Left renal pelvis (tissue), 4 donors: ENCODE measurements around the gene ARMC9. TPM values are rescaled to one million over a fixed set of nuclear protein-coding genes. Genes with fewer than 3 reads are reported as not detected.
"Not testable (repeated sequence)": the region's sequence is repeated elsewhere in the genome, so short reads cannot be mapped to it uniquely, and the experiment has no call there.

Experiments used
- DNase-seq, 4 donors: peaks; one replicate each; pipeline ENCODE4 v3.0.0-alpha.2; 2013; ENCODE audit warnings: low read depth in 4 of 4, low spot score in 3 of 4
- polyA plus RNA-seq, 4 donors: library from polyadenylated mRNA; unstranded; fragments of 120-200 nt; gene quantifications; one replicate each; pipeline ENCODE4 v1.2.1, GENCODE V29; 2013; ENCODE audit not compliant: insufficient read length in 4 of 4

ARMC9 gene, protein sequence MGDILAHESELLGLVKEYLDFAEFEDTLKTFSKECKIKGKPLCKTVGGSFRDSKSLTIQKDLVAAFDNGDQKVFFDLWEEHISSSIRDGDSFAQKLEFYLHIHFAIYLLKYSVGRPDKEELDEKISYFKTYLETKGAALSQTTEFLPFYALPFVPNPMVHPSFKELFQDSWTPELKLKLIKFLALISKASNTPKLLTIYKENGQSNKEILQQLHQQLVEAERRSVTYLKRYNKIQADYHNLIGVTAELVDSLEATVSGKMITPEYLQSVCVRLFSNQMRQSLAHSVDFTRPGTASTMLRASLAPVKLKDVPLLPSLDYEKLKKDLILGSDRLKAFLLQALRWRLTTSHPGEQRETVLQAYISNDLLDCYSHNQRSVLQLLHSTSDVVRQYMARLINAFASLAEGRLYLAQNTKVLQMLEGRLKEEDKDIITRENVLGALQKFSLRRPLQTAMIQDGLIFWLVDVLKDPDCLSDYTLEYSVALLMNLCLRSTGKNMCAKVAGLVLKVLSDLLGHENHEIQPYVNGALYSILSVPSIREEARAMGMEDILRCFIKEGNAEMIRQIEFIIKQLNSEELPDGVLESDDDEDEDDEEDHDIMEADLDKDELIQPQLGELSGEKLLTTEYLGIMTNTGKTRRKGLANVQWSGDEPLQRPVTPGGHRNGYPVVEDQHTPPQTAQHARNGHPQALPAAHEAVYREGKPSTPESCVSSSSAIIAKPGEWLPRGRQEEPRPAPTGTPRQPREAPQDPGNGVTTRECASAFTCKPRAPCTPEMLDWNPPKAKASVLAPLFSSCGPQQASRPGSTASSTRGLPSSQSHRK
- 10 to 100 TPM; 24.6 to 30.1 (median 27.1) TPM for polyA plus RNA-seq

DNA sequence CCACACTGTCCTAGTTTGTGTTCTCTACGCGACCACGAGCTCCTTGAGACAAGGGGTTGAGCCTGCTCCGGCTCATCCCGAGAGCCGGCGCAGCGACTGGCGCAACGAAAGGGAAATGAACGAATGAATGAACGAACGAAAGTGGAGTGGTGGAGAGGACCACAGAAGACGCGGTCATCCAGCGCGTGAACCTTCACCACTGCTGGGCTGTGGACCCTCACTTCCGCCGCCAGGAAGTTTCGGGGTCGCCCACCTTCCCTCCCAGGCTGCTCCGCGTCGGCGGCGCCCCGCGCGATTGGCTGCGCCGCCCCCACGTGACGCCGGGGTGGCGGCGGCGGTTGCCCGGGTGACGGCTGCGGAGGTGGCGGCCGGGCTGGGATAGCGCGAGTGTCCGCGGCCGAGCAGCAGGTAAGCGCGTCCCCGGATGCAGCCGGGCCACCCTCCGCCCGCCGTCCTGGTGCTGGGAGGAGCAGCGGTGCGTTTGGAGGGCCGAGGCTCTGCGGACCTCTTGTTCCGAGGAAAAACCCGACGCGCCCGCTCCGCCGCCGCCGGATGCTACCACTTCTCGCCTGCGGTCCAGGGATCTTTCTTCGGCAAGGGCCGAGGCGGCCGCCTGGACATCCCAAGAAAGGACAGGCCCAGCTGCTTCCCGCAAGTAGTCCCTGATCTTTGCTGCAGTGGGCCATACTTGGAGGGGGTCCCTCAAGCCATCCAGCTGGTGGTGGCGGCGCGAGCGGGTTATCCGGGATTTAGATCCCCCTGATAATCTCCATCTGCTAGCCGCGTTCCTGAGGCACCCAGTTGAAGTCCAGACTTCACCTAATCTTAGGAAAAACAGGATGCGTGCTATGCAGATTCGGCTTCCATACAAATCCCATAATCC, at the start of gene ARMC9:
ARMC9 (plus strand) TSS at position 341 of the 883 bp plus-strand sequence. CDS start 7,608 bp downstream, outside the sequence.
- DNase-seq = peak in 3 of 4 donors; percentile 67 to 75 (median 71)

DNA sequence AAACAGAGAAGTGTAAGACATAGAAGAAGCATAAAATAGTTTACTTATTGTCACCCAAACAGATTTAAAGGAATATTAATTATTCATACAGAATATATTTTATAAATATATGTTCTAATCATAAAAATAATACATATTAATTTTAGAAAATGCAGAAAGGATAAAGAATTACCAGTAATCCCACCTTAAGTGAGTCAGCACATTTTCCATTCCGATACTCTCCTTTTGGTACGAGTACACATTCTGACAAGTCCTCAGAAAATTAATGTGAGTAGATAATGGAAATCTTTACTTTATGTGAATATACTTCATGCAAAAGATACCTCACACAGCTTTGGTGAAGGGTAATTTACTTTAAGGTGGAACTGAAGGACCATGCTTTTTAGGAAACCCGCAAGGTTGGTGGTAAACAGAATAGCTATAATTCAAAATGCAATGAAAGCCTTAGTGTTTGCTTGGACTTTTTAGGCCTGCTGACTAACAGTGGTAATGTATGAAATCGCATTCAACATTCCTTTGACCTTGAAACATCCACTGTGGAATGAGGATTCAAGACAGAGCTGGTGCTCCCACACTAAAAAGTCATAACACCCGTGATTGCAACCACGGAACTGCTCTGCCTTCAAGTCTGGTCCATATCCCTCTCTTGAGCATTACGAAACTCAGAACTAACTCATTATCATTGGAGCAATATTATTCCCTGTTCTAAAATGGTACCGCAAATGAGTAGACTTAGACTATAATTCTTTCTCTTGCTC, 45.5 kb upstream of the ARMC9 start:
- DNase-seq = no peak

DNA sequence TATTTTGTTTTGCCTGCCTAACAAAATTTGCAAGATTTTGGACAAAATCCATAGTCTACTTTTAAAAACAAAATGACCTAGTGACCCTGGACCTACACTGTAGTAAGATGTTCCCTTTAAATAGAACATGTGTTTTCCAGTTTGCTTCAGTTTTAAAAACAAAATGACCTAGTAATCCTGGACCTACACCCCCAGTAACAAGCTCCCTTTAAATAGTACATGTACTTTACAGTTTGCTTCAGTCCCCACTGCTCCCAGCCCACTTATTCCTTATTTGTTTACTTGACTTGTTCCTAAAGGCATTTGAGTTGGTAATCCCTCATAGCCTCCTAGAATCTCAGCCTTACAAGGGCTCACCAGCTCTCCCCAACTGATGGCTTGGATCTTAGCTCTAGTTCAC, 39.1 kb upstream of the ARMC9 start:
- DNase-seq = no peak

DNA sequence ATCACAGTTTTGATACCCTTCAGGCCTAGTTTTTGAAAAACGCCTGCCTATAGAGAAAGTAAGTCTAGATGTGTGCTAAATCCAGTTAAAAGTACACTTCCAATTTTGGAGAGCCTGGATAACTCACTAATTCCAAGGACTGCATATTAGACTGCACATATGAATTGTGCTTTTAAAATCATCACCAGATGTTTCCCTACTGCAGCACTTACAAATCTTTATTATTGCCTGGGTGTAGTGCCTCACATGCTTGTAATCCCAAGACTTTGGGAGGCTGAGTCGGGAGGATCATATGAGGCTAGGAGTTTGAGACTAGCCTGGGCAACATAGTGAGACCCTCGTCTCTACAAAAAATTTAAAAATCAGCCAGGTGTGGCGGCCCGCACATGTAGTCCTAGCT, 37.7 kb upstream of the ARMC9 start:
- DNase-seq = no peak

DNA sequence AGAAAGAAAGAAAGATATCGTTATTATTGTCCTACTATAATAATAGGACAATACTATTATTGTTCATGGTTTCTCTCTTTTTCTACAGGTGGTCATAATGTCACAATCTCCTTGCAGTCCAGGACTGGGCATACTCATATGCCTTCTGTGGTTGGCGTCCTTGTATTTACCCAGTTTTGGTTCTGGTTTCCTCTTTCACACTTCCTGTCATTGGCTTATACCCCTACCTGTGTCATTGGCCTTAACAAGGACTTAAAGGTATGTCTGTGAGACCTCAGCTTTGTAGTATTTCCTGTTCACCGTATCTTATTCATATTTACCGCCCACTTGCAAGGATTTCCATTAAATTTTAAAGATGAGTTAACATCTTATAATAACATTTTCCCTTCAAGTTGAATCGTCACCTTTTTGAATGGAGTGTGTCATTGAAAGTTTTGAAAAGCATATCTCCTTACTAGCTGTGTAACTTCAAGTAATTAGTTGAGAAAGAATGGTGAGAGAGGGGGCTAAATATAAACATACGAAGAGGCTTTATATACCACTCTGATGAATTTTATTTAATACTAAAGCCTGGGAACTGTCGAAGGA, 37.1 kb upstream of the ARMC9 start:
- no peak for DNase-seq

DNA sequence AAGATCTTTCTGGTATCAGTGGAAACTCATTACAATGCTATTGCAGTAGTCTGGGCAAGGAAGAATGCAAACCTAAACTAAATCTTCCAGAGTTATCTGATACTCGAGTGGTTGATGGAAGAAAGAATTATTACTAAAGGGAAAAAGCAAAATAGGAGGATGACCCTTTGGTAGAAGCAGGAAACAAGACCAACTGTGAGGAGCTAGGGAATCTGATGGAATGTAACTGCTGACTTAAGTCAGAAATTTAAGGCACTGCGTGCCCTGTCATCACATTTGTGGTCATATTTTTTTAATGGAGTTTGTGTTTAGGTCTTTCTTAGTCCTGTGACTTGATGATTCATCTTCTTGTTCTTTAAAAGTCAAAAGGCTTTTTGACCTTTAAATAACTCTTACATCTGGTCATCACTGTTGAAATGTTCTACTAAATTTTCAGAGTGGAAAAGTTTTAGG, 36.5 kb upstream of the ARMC9 start:
- DNase-seq = peak in 2 of 4 donors; percentile 29 to 41

DNA sequence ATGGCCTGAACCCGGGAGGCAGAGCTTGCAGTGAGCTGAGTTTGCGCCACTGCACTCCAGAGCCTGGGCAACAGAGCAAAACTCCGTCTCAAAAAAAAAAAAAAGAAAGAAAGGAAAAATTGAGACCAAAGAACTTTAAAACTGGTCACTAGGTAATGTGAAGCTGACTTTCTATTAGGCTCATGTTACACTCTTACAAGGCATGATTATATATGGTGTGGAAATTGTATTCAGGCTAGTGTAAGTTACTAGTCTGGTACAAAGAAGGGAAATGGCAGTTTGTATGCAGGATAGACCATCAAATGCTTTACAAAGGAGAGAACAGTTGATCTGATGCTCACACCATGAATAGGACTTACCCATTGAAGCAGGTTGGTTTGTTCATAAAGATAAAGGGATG, 35.4 kb upstream of the ARMC9 start:
- DNase-seq = no peak

DNA sequence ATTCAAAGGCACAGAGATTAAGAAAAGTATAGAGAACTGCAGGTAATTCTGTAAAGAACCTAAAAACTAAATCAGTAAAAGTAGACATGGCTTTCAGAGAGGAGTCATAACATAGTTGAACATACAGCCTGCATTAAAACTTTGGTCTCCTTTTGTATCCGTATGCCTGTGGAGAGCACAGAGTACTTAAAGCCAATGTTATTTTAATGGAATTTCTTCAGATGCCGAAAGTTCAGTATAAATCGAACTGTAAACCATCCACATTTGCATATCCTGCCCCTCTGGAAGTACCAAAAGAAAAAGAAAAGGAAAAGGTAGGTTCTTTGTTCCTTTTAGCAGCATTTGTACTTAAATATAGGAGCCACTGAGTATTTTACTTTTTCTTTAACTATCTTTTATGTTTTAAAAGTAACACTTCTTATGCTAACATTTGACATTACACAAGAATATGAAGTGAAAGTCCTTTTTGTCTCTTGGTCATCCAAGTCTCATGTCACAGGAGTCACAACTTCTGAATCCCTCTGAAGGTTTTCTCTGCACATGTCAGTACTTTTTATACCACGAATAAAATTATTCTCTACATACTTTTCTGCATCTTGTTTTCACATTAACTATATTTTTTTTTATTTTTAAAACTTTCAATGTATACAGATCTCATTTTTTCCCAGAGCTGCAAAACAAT, 34.9 kb upstream of the ARMC9 start:
- DNase-seq = no peak

DNA sequence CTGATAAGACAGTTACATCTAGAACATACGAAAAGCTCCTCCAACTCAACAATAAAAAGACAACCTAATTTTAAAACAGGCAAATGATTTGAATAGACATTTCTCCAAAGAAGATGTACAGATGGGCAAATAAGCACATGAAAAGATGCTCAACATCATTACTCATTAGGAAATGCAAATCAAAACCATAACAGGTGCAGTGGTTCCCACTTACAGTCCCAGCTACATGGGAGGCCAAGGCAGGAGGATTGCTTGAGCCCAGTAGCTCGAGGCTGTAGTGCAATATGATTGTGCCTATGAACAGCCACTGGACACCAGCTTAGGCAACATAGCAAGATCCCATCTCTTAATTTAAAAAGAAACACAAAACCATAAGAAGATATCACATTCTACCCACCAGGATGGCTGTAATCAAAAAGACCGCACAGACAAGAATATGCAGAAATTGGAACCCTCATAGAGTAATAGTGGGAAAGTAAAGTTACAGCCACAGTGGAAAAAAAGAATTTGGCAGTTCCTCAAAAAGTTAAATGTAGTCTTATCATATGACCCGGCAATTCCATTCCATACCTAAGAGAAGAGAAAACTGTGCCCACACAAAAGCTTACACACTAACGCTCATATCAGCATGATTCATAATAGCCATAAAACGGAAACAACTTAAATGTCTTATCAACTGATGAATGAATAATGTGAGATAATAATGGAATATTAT, 30.5 kb upstream of the ARMC9 start:
- no peak for DNase-seq

DNA sequence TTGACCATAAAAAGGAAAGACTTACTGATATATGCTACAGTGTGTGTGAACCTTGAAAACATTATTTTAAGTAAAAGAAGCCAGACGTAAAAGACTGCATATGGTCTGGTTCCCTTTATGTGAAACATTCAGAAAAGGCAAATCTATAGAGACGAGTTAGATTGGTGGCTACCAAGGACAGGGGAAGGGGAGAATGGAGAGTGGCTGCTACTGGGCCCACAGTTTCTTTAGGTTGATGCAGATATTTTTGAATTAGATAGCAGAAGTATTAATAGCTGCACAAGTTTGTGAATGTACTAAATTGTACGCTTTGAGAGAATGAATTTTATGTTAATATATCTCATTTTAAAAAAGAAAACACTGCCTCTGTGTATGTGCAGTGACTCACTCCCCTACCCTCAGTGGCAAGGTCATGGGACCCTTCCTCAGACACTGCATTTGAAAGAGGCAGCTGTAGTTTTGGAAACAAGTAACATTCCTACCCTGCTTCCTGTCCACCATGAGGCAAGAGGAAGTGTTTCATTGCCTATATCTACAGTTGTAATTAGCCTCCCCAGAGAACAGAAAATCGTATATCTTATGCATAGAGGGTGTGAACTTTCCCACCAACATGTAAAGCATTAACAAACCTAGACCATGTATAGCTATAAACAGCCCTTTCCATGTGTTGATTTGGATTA, 29.8 kb upstream of the ARMC9 start:
- DNase-seq = no peak

DNA sequence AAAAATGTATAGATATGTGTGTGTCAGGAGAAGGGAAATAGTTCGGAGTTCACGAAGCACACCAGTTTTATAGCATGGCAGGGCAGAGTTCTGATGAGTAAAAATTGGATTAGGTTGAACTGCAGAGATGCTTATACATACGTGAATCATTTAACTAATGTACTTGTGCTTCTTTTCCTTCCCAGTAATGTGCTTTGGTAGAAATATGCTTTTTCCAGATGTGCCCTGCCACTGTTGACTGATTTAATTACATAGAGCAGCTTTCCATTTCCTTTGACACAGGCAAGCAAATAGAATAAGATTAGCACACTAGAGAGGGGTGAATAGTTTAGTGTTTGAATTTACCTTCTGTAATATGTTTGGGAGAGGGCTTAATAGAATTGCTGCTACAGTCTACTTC, 28.9 kb upstream of the ARMC9 start:
- DNase-seq = no peak

DNA sequence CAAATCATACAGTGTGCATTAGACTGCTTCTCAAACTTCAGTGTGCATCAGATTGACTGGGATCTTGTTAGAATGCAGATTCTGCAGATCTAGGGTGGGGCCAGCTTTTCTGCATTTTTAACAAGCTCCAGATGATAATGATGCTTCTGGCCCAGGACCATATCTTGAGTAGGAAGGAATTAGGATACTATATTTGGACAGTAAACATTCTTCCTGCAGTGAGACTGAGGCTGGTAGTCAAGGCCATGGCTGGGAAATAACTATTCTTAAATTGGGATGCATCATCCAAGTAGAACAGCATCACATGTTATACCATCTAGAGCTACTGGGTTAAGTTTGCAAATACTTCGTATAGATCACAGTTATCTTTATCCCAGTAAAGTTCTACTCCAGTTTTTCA, 28.4 kb upstream of the ARMC9 start:
- no peak for DNase-seq

DNA sequence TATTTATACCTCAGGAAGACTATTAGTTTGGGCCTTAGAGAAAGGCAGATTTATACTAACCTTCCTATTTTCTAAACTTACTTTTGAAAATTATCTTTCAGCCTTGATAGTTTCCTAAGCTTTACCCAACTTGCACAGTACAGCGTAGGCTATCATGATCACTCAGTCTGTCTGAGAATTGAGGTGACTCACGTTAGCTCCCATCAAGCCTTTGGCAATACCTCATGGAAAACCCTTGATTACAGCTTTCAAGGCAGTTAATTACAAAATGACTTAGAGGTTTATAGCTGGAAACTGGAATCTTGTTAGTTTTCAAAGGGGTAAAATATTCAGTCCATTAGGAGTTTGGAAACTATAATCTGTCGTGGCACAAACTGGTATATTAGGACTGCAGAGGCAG, 26.4 kb upstream of the ARMC9 start:
- no peak for DNase-seq

DNA sequence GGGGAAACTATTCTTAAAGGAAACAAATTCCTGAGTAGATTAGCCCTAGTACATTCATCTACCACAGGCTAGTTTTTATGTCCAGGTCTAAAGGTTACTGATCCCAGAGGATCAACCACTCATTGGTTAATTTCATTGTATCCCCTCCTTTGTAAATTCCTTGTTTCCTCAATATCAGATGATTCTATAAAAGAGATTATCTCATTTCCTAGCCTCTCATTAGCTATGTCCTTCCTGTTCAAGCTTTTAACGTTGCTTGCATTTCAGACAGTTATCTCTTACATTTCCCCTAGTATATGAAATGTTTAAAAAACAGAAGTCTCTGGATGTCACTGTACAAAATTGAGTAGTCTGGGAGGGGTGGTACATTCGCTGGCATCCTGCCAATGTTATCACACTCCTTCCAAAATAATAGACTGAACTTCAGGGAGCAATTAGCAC, 24.2 kb upstream of the ARMC9 start:
- DNase-seq = no peak

DNA sequence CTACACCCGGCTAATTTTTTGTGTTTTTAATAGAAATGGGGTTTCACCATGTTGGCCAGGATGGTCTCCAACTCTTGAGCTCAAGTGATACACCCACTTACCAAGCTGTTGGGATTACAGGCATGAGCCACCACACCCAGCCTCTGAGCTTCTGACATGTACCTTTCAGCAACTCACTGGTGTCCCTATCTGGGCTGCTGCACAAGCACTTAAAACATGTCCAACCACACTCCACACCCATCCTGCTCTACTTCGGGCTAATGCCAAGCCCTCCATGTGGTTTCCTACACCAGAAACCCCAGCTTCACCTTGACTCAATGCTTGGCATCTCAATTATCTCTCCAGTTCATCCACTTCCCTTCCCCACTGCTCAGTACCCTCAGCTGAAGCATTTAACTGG, 22.4 kb upstream of the ARMC9 start:
- DNase-seq = no peak

DNA sequence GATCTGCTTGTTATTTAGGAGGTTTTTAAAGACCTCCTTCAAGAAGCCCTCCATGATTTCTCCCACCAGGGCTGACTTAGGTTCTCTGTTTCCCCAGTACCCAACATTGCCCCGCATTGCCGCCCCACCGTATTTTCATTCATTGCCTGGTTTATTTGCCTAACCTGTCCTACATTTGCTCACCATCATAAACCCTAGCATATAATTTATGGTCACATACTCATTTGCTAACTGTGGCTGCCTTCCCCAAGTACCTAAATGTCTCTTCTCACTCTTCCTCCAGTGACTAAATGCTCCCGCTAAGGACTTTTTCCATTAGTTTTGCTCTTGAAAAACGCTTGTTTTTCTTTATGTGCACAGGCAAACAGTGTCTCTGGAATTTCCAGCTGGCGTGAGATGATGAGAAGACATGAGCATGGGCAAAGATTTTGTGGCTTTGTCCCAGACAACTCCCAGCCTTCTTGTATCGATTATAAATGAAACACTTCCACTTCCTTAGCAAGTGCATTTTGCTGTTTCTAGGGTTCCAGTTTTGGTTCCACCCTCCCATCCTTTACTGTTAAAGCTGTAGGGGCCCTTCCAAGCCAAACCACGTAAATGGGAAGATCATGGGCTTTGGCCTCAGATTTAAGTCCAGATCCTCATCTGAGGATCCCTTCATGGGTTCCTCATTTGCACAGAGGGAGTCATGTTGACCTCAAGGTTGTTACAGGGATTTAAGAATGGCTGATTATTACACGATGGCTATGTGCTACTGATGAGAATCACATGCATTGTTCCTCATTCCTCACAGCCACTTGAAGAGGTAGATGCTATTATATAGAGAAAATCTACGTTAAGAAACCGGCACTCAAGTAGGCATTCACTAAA, 21.0 kb upstream of the ARMC9 start:
- DNase-seq = no peak

DNA sequence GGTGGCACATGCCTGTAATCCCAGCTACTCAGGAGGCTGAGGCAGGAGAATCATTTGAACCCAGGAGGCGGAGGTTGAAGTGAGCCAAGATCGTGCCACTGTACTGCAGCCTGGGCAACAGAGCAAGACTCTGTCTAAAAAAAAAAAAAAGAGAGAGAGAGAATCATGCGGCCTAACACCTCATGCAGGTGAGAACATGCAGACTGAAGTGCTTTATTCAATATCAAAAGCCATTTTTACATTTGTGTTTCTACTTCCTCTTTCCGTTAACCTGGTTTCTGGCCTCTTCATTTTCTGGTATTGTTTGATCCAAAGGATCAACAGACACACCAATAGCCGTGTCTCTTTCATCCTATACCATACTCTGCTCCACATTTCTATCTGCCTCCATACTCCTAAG, 19.6 kb upstream of the ARMC9 start:
- not testable (repeated sequence) for DNase-seq
